Measurements from ENCODE around the gene SUSD1. TPM values are rescaled to one million over a fixed set of nuclear protein-coding genes. Genes with fewer than 3 reads are reported as not detected.
A peak's percentile ranks its signal among the peaks of the same experiment; 100 is the strongest.

The SUSD1 gene
- total RNA-seq, 1 experiment from 2014 or later, result 8.1 TPM

- Histone ChIP-seq H2AFZ (ENCODE audit: low read length) (no peak overlapping the region), H3T11ph (ENCODE audit: low read length) (no peak overlapping the region), H3K9ac (ENCODE audit: extremely low read depth, insufficient read length, low read length) (no peak overlapping the region), H3K4me1 (ENCODE audit: insufficient read depth, low read length) (peaks cover 4% of the 10 kb centered on the region; the same call in 1 of the 2 replicates), H3K18ac (ENCODE audit: insufficient read length, low read depth, low read length) (no peak overlapping the region), H2AK5ac (ENCODE audit: insufficient read length, low read length) (no peak overlapping the region), H3K4me2 (ENCODE audit: insufficient read depth, insufficient read length, low read length) (no peak overlapping the region), H3K23me2 (ENCODE audit: insufficient read length, low read depth, low read length, poor library complexity, severe bottlenecking) (no peaks in the 10 kb centered on the region), H3K4ac (ENCODE audit: low read depth, low read length) (no peak overlapping the region), H4K91ac (ENCODE audit: insufficient read length, low read depth, low read length) (no peak overlapping the region), H3K23ac (ENCODE audit: insufficient read length, low read depth, low read length) (no peak overlapping the region), H2BK12ac (ENCODE audit: insufficient read length, low read depth, low read length) (no peak overlapping the region), H2BK15ac (ENCODE audit: low read depth, low read length) (no peak overlapping the region), H3K79me2 (ENCODE audit: insufficient read depth, low read length) (no peaks in the 10 kb centered on the region), H3K9me3 (ENCODE audit: control insufficient read depth, low read depth, low read length) (no peaks in the 10 kb centered on the region), H3K27ac (ENCODE audit: insufficient read length, low read depth, low read length) (no peak overlapping the region), H3K14ac (ENCODE audit: insufficient read depth, low read length) (no peak overlapping the region), H3K27me3 (ENCODE audit: insufficient read depth, low read length) (no peaks in the 10 kb centered on the region), H2BK20ac (ENCODE audit: low read depth, low read length, poor library complexity, severe bottlenecking) (no peak overlapping the region), H2BK120ac (ENCODE audit: low read depth, low read length, poor library complexity, severe bottlenecking) (no peak overlapping the region), H3K79me1 (ENCODE audit: insufficient read depth, low read depth, low read length, poor library complexity, severe bottlenecking) (no peaks in the 10 kb centered on the region), H3K56ac (ENCODE audit: insufficient read length, low read depth, low read length) (no peak overlapping the region), H4K8ac (replicated peaks; ENCODE audit: insufficient read length, low read depth, low read length) (no peak overlapping the region), H4K5ac (ENCODE audit: insufficient read length, low read depth, low read length) (no peak overlapping the region), H4K20me1 (ENCODE audit: control insufficient read depth, insufficient read depth, insufficient read length) (no peaks in the 10 kb centered on the region), H2BK5ac (ENCODE audit: insufficient read length, low read length) (no peak overlapping the region)
- H3K4me3 Mint-ChIP-seq, result no peak overlapping the region
- H3K4me1 Mint-ChIP-seq, result peaks cover 29 to 30% of the 10 kb centered on the region in 2 experiments
- no peak for DNase-seq
- no CpG with 5 or more reads among the region's 1 CpG for WGBS (ENCODE audit: extremely low coverage, insufficient read length, low lambda C conversion rate)
- H3K9me3 Mint-ChIP-seq, result no peaks in the 10 kb centered on the region
- peaks cover 0 to 3% (median 2%) of the 10 kb centered on the region in 3 experiments; a peak in 2 of 7 replicates for H3K36me3 Mint-ChIP-seq (ENCODE audit: insufficient read depth in 1 of 3, low read depth in 3 of 3)
- no peak for TF ChIP-seq CTCF (conservative IDR thresholded peaks at IDR 0.05)
- H3K27ac Mint-ChIP-seq, result peak overlapping the region; percentile 36 to 62 (median 37); a peak in 2 of 7 replicates
- no peaks in the 10 kb centered on the region for H3K27me3 Mint-ChIP-seq (ENCODE audit: low read depth)
Measured at GRCh38 chr9:112043423-112043822, 131.7 kb downstream of the SUSD1 start.
